ENCODE measurements around the gene RYR3.

DNA sequence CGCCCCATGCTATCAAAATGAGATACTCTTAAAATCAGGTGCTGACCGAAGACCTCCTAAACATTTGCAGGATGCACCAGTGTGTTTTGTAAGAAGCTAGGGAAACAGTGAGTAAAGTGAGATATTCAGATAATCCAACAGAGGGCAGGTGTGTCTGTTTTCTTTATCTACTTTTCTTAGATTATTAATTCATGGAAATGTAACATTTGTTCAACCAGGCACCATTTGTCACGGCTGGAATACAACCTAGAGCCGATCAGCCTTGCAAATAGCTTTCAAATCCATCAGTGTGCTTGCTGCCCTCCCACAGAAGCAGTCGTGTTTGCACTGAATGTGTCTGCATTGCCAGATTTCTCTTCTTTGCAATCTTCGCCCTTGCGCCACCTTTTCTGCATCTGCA lies 455.6 kb downstream of the RYR3 start:
- no peak for TF ChIP-seq ZNF629 (tag by site-specific recombination; IDR thresholded peaks at IDR 0.05)
- TF ChIP-seq, protein P1, sequence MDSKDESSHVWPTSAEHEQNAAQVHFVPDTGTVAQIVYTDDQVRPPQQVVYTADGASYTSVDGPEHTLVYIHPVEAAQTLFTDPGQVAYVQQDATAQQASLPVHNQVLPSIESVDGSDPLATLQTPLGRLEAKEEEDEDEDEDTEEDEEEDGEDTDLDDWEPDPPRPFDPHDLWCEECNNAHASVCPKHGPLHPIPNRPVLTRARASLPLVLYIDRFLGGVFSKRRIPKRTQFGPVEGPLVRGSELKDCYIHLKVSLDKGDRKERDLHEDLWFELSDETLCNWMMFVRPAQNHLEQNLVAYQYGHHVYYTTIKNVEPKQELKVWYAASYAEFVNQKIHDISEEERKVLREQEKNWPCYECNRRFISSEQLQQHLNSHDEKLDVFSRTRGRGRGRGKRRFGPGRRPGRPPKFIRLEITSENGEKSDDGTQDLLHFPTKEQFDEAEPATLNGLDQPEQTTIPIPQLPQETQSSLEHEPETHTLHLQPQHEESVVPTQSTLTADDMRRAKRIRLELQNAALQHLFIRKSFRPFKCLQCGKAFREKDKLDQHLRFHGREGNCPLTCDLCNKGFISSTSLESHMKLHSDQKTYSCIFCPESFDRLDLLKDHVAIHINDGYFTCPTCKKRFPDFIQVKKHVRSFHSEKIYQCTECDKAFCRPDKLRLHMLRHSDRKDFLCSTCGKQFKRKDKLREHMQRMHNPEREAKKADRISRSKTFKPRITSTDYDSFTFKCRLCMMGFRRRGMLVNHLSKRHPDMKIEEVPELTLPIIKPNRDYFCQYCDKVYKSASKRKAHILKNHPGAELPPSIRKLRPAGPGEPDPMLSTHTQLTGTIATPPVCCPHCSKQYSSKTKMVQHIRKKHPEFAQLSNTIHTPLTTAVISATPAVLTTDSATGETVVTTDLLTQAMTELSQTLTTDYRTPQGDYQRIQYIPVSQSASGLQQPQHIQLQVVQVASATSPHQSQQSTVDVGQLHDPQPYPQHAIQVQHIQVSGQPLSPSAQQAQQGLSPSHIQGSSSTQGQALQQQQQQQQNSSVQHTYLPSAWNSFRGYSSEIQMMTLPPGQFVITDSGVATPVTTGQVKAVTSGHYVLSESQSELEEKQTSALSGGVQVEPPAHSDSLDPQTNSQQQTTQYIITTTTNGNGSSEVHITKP (tag by site-specific recombination; IDR thresholded peaks at IDR 0.05) = no peak
- TF ChIP-seq, protein P2, sequence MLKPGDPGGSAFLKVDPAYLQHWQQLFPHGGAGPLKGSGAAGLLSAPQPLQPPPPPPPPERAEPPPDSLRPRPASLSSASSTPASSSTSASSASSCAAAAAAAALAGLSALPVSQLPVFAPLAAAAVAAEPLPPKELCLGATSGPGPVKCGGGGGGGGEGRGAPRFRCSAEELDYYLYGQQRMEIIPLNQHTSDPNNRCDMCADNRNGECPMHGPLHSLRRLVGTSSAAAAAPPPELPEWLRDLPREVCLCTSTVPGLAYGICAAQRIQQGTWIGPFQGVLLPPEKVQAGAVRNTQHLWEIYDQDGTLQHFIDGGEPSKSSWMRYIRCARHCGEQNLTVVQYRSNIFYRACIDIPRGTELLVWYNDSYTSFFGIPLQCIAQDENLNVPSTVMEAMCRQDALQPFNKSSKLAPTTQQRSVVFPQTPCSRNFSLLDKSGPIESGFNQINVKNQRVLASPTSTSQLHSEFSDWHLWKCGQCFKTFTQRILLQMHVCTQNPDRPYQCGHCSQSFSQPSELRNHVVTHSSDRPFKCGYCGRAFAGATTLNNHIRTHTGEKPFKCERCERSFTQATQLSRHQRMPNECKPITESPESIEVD (tag by site-specific recombination; IDR thresholded peaks at IDR 0.05) = no peak
- TF ChIP-seq, protein P3, sequence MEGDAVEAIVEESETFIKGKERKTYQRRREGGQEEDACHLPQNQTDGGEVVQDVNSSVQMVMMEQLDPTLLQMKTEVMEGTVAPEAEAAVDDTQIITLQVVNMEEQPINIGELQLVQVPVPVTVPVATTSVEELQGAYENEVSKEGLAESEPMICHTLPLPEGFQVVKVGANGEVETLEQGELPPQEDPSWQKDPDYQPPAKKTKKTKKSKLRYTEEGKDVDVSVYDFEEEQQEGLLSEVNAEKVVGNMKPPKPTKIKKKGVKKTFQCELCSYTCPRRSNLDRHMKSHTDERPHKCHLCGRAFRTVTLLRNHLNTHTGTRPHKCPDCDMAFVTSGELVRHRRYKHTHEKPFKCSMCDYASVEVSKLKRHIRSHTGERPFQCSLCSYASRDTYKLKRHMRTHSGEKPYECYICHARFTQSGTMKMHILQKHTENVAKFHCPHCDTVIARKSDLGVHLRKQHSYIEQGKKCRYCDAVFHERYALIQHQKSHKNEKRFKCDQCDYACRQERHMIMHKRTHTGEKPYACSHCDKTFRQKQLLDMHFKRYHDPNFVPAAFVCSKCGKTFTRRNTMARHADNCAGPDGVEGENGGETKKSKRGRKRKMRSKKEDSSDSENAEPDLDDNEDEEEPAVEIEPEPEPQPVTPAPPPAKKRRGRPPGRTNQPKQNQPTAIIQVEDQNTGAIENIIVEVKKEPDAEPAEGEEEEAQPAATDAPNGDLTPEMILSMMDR (tag by site-specific recombination; IDR thresholded peaks at IDR 0.05) = no peak
- TF ChIP-seq, protein P4, sequence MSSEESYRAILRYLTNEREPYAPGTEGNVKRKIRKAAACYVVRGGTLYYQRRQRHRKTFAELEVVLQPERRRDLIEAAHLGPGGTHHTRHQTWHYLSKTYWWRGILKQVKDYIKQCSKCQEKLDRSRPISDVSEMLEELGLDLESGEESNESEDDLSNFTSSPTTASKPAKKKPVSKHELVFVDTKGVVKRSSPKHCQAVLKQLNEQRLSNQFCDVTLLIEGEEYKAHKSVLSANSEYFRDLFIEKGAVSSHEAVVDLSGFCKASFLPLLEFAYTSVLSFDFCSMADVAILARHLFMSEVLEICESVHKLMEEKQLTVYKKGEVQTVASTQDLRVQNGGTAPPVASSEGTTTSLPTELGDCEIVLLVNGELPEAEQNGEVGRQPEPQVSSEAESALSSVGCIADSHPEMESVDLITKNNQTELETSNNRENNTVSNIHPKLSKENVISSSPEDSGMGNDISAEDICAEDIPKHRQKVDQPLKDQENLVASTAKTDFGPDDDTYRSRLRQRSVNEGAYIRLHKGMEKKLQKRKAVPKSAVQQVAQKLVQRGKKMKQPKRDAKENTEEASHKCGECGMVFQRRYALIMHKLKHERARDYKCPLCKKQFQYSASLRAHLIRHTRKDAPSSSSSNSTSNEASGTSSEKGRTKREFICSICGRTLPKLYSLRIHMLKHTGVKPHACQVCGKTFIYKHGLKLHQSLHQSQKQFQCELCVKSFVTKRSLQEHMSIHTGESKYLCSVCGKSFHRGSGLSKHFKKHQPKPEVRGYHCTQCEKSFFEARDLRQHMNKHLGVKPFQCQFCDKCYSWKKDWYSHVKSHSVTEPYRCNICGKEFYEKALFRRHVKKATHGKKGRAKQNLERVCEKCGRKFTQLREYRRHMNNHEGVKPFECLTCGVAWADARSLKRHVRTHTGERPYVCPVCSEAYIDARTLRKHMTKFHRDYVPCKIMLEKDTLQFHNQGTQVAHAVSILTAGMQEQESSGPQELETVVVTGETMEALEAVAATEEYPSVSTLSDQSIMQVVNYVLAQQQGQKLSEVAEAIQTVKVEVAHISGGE (tag by site-specific recombination; conservative IDR thresholded peaks at IDR 0.05; ENCODE audit: low read depth) = no peak
- no peak for TF ChIP-seq ZNF133 (tag by site-specific recombination; IDR thresholded peaks at IDR 0.05)
- TF ChIP-seq ZNF274 (IDR thresholded peaks at IDR 0.05; ENCODE audit: low read length) = no peak
- TF ChIP-seq ZNF274 (tag by site-specific recombination; IDR thresholded peaks at IDR 0.05; ENCODE audit: borderline replicate concordance) = no peak
- TF ChIP-seq, protein P5, sequence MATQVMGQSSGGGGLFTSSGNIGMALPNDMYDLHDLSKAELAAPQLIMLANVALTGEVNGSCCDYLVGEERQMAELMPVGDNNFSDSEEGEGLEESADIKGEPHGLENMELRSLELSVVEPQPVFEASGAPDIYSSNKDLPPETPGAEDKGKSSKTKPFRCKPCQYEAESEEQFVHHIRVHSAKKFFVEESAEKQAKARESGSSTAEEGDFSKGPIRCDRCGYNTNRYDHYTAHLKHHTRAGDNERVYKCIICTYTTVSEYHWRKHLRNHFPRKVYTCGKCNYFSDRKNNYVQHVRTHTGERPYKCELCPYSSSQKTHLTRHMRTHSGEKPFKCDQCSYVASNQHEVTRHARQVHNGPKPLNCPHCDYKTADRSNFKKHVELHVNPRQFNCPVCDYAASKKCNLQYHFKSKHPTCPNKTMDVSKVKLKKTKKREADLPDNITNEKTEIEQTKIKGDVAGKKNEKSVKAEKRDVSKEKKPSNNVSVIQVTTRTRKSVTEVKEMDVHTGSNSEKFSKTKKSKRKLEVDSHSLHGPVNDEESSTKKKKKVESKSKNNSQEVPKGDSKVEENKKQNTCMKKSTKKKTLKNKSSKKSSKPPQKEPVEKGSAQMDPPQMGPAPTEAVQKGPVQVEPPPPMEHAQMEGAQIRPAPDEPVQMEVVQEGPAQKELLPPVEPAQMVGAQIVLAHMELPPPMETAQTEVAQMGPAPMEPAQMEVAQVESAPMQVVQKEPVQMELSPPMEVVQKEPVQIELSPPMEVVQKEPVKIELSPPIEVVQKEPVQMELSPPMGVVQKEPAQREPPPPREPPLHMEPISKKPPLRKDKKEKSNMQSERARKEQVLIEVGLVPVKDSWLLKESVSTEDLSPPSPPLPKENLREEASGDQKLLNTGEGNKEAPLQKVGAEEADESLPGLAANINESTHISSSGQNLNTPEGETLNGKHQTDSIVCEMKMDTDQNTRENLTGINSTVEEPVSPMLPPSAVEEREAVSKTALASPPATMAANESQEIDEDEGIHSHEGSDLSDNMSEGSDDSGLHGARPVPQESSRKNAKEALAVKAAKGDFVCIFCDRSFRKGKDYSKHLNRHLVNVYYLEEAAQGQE (tag by site-specific recombination; IDR thresholded peaks at IDR 0.05) = no peak
- TF ChIP-seq, protein P6, sequence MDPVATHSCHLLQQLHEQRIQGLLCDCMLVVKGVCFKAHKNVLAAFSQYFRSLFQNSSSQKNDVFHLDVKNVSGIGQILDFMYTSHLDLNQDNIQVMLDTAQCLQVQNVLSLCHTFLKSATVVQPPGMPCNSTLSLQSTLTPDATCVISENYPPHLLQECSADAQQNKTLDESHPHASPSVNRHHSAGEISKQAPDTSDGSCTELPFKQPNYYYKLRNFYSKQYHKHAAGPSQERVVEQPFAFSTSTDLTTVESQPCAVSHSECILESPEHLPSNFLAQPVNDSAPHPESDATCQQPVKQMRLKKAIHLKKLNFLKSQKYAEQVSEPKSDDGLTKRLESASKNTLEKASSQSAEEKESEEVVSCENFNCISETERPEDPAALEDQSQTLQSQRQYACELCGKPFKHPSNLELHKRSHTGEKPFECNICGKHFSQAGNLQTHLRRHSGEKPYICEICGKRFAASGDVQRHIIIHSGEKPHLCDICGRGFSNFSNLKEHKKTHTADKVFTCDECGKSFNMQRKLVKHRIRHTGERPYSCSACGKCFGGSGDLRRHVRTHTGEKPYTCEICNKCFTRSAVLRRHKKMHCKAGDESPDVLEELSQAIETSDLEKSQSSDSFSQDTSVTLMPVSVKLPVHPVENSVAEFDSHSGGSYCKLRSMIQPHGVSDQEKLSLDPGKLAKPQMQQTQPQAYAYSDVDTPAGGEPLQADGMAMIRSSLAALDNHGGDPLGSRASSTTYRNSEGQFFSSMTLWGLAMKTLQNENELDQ (tag by site-specific recombination; IDR thresholded peaks at IDR 0.05; ENCODE audit: low read depth) = no peak
- no peak for TF ChIP-seq ZNF571 (tag by site-specific recombination; IDR thresholded peaks at IDR 0.05)

Data from HEK293 (cell line).